H54 (cell line): ENCODE measurements around the gene SLC17A9.

Source experiments
- DNase-seq: peaks from one replicate; pipeline ENCODE4 v3.0.0; 2011; ENCODE audit warnings: low spot score, mixed read lengths; ENCODE audit not compliant: insufficient read length
- FAIRE-seq: peaks from 3 replicates; lab custom pipeline; 2011; peaks lifted over from hg19 to GRCh38; lab: Jason Lieb, UNC
- POLR2A ChIP-seq: IDR thresholded peaks from 2 replicates; pipeline ENCODE4 v1.6.1; 2011; ENCODE audit warnings: low read depth, mild to moderate bottlenecking, low read length

SLC17A9 gene

DNA sequence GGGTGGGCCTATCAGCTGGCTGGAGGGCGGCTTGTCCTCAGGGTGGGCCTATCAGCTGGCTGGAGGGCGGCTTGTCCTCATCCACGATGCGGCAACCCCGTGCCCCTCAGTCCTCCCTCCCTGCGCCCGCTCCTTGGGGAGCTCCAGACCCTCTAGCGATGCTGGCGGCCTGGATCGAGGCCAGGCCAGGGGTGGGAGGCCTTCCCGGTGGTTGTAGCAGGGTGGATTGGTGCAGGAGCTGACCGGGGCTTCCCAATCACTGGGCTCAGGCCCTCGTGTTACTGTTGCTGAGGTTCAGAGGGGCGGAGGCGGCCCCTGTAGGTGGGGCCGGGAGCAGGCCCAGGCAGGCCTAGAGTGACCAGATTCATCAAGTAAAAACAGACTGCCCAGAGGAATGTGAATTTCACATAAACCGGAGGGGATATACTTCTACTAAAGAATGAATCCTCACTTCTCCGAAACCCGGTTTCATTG lies 8.8 kb downstream of the SLC17A9 start:
- no peak for TF ChIP-seq POLR2A
- DNase-seq (no peak), FAIRE-seq (no peak)

- no peak for TF ChIP-seq POLR2A
- FAIRE-seq (no peak), DNase-seq (no peak)
These were observed 9.3 kb downstream of the SLC17A9 start for GRCh38 chr20:62961799-62962198.

GRCh38 chr20:62962221-62962879 lies 9.8 kb downstream of the SLC17A9 start:
- DNase-seq = no peak
- TF ChIP-seq POLR2A = no peak
- FAIRE-seq = no peak

DNA sequence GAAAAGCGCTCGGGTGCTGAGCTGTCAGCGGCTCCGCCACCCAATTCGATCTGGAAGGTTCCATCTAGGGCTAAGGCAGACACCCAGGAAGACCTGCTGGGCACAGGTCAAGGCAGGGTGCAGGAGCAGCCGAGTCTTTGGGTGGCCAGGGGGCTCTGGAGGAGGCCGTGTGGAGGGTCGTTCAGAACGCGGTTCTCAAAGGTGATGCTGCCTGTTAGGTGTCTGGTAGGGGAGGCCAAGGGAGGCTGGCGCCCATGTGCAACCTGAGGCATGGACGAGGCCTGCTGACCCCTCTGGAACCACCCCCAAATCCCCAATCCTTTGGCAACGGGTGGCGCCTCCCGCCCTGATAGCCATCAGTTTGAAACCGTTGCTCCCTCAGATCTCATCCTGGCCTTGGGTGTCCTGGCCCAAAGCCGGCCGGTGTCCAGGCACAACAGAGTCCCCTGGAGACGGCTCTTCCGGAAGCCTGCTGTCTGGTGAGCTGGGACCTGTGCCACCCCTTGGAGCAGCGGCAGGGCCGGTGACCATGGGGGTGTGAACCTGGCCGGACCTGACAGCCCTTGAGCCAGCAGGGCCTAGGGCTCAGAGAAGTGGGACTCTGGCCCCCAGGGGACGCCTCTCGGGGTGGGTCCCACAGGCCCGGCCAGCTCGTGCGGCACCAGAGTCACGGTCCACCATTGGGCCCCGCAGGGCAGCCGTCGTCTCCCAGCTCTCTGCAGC lies 10.5 kb downstream of the SLC17A9 start:
- FAIRE-seq = no peak
- no peak for DNase-seq
- no peak for TF ChIP-seq POLR2A

- FAIRE-seq (no peak), DNase-seq (no peak)
- no peak for TF ChIP-seq POLR2A
These were observed 11.3 kb downstream of the SLC17A9 start for GRCh38 chr20:62963614-62964397.

GRCh38 chr20:62964700-62965099 lies 12.2 kb downstream of the SLC17A9 start:
- no peak for FAIRE-seq
- DNase-seq = no peak
- no peak for TF ChIP-seq POLR2A

- FAIRE-seq (no peak), DNase-seq (no peak)
- TF ChIP-seq POLR2A = no peak
These were observed 12.9 kb downstream of the SLC17A9 start for GRCh38 chr20:62965363-62965771.

DNA sequence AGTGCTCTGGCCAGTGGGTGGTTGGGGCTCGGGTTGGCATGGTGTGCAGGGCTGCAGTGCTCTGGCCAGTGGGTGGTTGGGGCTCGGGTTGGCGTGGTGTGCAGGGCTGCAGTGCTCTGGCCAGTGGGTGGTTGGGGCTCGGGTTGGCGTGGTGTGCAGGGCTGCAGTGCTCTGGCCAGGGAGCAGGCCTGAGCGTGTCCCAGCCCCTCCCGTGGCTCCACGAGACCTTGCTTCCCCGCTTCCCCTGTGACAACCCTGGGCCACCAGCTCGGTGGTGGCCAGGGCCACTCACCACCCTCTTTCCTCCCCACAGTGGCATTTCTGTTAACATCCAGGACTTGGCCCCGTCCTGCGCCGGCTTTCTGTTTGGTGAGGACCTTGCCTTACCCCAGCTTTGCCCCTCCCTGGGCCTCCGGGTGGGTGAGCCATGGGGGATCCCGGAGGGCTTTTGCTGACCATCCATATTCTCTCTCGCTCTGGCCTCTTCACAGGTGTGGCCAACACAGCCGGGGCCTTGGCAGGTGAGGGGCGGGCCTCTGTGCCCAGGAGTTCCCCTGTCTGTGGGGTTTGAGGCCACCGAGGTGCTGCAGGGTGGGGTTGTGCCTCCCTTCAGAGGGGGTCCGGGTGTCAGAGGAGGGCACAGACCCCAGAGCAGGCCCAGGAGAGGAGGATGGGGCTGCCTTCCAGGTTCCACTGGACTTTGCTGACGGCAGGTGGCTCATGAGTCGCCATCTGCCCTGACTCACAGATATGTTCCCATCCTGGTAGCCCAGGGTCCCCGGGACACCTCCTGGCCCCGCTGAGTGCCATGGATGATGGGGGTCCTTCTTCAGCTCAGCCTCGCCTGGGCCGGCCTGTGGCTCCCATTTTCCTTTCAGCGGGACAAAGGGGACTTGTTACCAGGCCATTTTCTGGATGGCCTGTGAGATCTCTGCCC lies 14.0 kb downstream of the SLC17A9 start:
- FAIRE-seq = no peak
- no peak for TF ChIP-seq POLR2A
- no peak for DNase-seq

- no peak for DNase-seq
- no peak for FAIRE-seq
- no peak for TF ChIP-seq POLR2A
These were observed 14.6 kb downstream of the SLC17A9 start for GRCh38 chr20:62967149-62967501.

DNA sequence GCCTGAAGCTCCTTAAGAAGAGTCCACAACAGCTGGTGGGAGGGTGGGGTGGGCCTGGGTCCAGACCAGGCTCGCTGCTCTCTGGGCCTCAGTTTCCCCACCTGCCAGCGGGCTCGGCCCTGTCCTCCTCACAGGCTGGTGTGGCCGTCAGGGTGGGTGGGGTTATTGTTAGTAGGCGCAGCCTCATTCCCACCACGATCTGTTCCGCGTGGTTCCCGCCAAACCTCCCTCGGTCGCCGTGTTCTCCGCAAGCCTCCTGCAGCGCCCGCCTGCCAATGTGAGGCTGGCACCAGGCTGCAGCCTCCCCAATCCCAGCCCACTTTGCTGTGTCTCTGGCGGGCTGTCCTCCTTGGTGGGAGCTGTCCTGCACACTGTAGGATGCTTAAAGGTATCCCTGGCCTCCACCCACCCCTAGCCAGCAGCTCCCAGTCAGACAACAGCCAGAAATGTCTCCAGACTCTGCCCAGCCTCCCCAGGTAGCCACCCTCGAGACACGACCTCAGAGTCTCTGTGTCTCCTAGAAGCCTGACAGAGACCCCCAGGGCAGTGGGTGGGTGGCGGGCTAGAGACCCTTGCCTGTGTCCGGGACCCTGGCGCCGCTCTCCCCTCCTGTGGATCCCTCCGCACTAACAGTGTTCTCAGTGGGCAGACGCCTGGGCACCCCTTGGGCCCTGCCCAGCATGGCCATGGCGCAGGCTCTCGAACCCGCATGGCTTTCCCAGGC lies 15.3 kb downstream of the SLC17A9 start:
- FAIRE-seq = no peak
- no peak for TF ChIP-seq POLR2A

DNA sequence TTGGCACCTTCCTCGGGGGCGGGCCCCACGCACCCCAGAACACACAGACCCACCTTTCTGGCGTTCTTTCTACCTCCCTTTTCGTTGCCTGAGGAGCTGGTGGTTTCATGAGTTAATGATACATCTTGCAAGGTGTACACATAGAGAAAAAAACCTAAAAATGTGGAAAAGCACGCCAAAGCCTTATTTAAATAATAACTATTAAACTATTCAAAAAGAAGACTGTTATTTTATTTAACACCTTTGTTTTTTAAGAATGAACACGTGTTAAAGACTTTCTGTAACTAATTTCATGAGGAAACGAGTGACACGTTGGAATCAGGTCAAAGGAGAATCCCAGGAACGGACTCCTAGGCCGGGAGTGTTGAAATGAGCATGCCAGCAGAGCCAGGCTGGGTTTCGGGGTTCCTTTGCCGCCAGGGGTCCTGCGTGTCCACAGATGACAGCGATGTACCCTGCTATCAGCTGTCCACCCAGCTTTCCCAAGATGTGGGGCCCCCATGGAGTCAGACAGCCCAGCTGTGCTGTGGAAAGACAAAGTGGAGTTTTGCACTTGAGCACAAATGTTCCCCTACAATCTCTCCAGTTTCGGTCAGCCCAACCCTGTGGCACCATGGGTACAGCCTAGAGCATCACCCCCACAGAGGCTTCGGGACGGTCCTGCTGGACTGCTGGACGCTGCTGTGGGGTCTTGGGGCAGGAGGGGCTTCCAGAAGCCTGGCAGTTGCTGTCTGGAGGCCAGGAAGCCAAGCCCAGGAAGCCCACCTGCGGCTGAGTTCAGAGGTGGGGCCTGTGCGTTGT lies 16.1 kb downstream of the SLC17A9 start:
- DNase-seq (no peak), FAIRE-seq (no peak)
- no peak for TF ChIP-seq POLR2A

More for the DNA sequence above, 15.3 kb downstream of the SLC17A9 start:
- no peak for DNase-seq
